KMS-11 (cell line): ENCODE data around the gene ZNF860.

Experiments used
- H2AFZ ChIP-seq: fragments of 200-600 bp; sonication (generic); 2 replicates; pipeline ENCODE4 v1.6.1; 2016; ENCODE audit warnings: antibody characterized with exemption, mixed run types, low read depth
- H3K27ac ChIP-seq: fragments of 200-600 bp; sonication (generic); 2 replicates; pipeline ENCODE4 v1.6.1; 2016; ENCODE audit warnings: mild to moderate bottlenecking, mixed run types
- H3K27me3 ChIP-seq: fragments of 200-600 bp; sonication (generic); 2 replicates; pipeline ENCODE4 v1.6.1; 2017; ENCODE audit warnings: mild to moderate bottlenecking, low read depth, mixed run types, moderate library complexity; ENCODE audit not compliant: insufficient read depth
- H3K36me3 ChIP-seq: fragments of 200-600 bp; sonication (generic); 2 replicates; pipeline ENCODE4 v1.6.1; 2017; ENCODE audit warnings: mild to moderate bottlenecking, mixed run types; ENCODE audit not compliant: insufficient read depth
- H3K4me1 ChIP-seq: fragments of 200-600 bp; sonication (generic); 2 replicates; pipeline ENCODE4 v1.6.1; 2016; ENCODE audit warnings: mild to moderate bottlenecking, low read depth, mixed run types; ENCODE audit not compliant: poor library complexity, severe bottlenecking
- H3K4me2 ChIP-seq: fragments of 200-600 bp; sonication (generic); 2 replicates; pipeline ENCODE4 v1.7.0; 2016; ENCODE audit warnings: mild to moderate bottlenecking, mixed run types
- H3K4me3 ChIP-seq: fragments of 200-600 bp; sonication (generic); IDR thresholded peaks from 2 replicates; pipeline ENCODE4 v1.6.1; 2017; ENCODE audit warnings: low read depth, low read length, mixed read lengths; ENCODE audit not compliant: insufficient read depth
- H3K79me2 ChIP-seq: fragments of 200-600 bp; sonication (generic); 2 replicates; pipeline ENCODE4 v1.6.1; 2016; ENCODE audit warnings: low read depth, mixed run types; ENCODE audit not compliant: insufficient read depth
- H3K9ac ChIP-seq: fragments of 200-600 bp; sonication (generic); 2 replicates; pipeline ENCODE4 v1.6.1; 2016; ENCODE audit warnings: mild to moderate bottlenecking, mixed run types
- H4K20me1 ChIP-seq: fragments of 200-600 bp; sonication (generic); 2 replicates; pipeline ENCODE4 v1.6.1; 2016; ENCODE audit warnings: mild to moderate bottlenecking, mixed run types; ENCODE audit not compliant: insufficient read depth
- TF ChIP-seq, protein P1 (sequence below): fragments of 200-600 bp; sonication (generic); conservative IDR thresholded peaks from 2 replicates; pipeline ENCODE4 v1.6.1; 2017; ENCODE audit warnings: low read depth, mild to moderate bottlenecking, antibody characterized with exemption, low read length, moderate library complexity, mixed read lengths

The ZNF860 gene

GRCh38 chr3:31948280-31948679, 33.3 kb upstream of the ZNF860 start:
- H3K4me1 ChIP-seq, result no peaks in the 10 kb centered on the region
- no peaks in the 10 kb centered on the region for H3K36me3 ChIP-seq
- TF ChIP-seq, protein P1, sequence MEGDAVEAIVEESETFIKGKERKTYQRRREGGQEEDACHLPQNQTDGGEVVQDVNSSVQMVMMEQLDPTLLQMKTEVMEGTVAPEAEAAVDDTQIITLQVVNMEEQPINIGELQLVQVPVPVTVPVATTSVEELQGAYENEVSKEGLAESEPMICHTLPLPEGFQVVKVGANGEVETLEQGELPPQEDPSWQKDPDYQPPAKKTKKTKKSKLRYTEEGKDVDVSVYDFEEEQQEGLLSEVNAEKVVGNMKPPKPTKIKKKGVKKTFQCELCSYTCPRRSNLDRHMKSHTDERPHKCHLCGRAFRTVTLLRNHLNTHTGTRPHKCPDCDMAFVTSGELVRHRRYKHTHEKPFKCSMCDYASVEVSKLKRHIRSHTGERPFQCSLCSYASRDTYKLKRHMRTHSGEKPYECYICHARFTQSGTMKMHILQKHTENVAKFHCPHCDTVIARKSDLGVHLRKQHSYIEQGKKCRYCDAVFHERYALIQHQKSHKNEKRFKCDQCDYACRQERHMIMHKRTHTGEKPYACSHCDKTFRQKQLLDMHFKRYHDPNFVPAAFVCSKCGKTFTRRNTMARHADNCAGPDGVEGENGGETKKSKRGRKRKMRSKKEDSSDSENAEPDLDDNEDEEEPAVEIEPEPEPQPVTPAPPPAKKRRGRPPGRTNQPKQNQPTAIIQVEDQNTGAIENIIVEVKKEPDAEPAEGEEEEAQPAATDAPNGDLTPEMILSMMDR, result no peak
- no peak overlapping the region for H3K9ac ChIP-seq
- H4K20me1 ChIP-seq, result no peaks in the 10 kb centered on the region
- H3K4me3 ChIP-seq, result no peak overlapping the region
- H3K4me2 ChIP-seq, result no peak overlapping the region
- H3K27ac ChIP-seq, result no peak overlapping the region
- H3K27me3 ChIP-seq, result no peaks in the 10 kb centered on the region
- H2AFZ ChIP-seq, result no peak overlapping the region
- no peaks in the 10 kb centered on the region for H3K79me2 ChIP-seq

DNA sequence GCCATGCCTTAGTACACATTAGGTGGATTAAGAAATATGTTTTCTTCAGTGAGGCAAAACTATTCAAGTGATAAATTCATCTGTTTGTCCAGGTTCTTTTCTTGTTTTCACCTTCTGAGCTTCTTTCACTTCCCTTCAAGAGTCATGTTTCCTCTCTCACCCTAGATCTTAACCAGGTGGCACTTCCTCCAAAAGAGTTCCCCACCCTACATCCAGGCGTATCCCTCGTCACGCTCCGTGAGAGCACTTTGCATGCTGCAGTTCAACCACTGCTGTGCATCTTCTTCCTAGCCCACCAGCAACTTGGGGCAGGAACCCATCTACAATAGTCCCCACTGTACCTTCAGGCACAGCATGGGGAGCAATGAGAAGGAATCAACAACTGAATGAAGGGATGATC, 29.3 kb upstream of the ZNF860 start:
- Histone ChIP-seq H4K20me1 (no peaks in the 10 kb centered on the region), H2AFZ (no peak overlapping the region), H3K27ac (no peak overlapping the region), H3K27me3 (no peaks in the 10 kb centered on the region), H3K4me2 (no peak overlapping the region), H3K36me3 (no peaks in the 10 kb centered on the region), H3K4me1 (no peaks in the 10 kb centered on the region), H3K9ac (no peak overlapping the region), H3K4me3 (no peak overlapping the region), H3K79me2 (no peaks in the 10 kb centered on the region)
- TF ChIP-seq, protein P1, result no peak

DNA sequence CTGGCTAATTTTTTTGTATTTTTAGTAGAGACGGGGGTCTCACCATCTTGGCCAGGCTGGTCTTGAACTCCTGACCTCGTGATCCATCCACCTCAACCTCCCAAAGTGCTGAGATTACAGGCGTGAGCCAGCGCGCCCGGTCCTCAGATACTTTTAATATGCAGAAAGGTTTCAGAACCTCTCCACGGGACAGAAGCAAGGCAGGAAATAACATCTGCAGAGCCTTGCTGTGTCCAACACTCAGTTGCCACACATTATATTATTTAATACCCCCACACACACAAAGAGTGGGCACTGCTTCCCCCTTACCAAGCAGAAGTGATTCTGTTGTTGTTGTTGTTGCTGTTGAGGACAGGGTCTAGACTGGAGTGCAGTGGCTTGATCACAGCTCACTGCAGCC, 28.5 kb upstream of the ZNF860 start:
- Histone ChIP-seq H3K27ac (no peak overlapping the region), H2AFZ (no peak overlapping the region), H3K36me3 (no peaks in the 10 kb centered on the region), H3K79me2 (no peaks in the 10 kb centered on the region), H3K4me1 (no peaks in the 10 kb centered on the region), H4K20me1 (no peaks in the 10 kb centered on the region), H3K4me2 (no peak overlapping the region), H3K4me3 (no peak overlapping the region), H3K27me3 (no peaks in the 10 kb centered on the region), H3K9ac (no peak overlapping the region)
- TF ChIP-seq, protein P1, result no peak

GRCh38 chr3:31953636-31954035, 27.9 kb upstream of the ZNF860 start:
- Histone ChIP-seq H3K27me3 (no peaks in the 10 kb centered on the region), H3K4me2 (no peak overlapping the region), H3K27ac (no peak overlapping the region), H3K79me2 (no peaks in the 10 kb centered on the region), H3K36me3 (no peaks in the 10 kb centered on the region), H2AFZ (no peak overlapping the region), H4K20me1 (no peaks in the 10 kb centered on the region), H3K4me3 (no peak overlapping the region), H3K9ac (no peak overlapping the region), H3K4me1 (no peaks in the 10 kb centered on the region)
- TF ChIP-seq, protein P1, result no peak
